Peyer's patch (tissue), 4 donors: ENCODE results near the gene C1orf210. TPM values are rescaled to one million over a fixed set of nuclear protein-coding genes. Genes with fewer than 3 reads are reported as not detected.

ENCODE experiments used
- DNase-seq, 3 donors: peaks; one replicate each; pipeline ENCODE4 v3.0.0-alpha.2; 2017 to 2019
- H3K27ac ChIP-seq, 4 donors: fragments of 200-600 bp; sonication (generic); one replicate each; pipeline ENCODE4 v1.5.1; 2016 to 2019
- H3K27me3 ChIP-seq, 2 donors: fragments of 200-600 bp; sonication (generic); one replicate each; pipeline ENCODE4 v1.5.1; 2019
- H3K36me3 ChIP-seq, 3 donors: fragments of 200-600 bp; sonication (generic); one replicate each; pipeline ENCODE4 v1.5.1; 2016 to 2019
- H3K4me1 ChIP-seq, 4 donors: fragments of 200-600 bp; sonication (generic); one replicate each; pipeline ENCODE4 v1.5.1; 2016 to 2019
- H3K4me3 ChIP-seq, 4 donors: fragments of 200-600 bp; sonication (generic); 1 replicate in 3 of 4; 2 replicates in 1 of 4; pipeline ENCODE4 v1.5.1; 2016 to 2019; ENCODE audit warnings: mild to moderate bottlenecking in 1 of 4
- H3K9me3 ChIP-seq, 4 donors: fragments of 200-600 bp; sonication (generic); one replicate each; pipeline ENCODE4 v1.5.1; 2016 to 2019; ENCODE audit warnings: mild to moderate bottlenecking in 1 of 4
- CTCF ChIP-seq, 6 experiments: fragments of 450-650 bp in 4 of 6; fragments of 200-600 bp in 2 of 6; sonication (generic) in 1 of 6; IDR thresholded peaks; one replicate each; pipeline ENCODE4 v1.5.1; 2017 to 2019; ENCODE audit warnings: antibody characterized with exemption in 6 of 6, mild to moderate bottlenecking in 3 of 6, moderate library complexity in 1 of 6
- POLR2A ChIP-seq, 2 donors: fragments of 450-650 bp; IDR thresholded peaks; one replicate each; pipeline ENCODE4 v1.5.1; 2017; ENCODE audit warnings: antibody characterized with exemption in 2 of 2, mild to moderate bottlenecking in 2 of 2, moderate library complexity in 2 of 2
- total RNA-seq, 4 donors: library from RNA; depleted of rRNA; stranded (reverse); fragments of >200 nt; gene quantifications; one replicate each; pipeline ENCODE4 v1.1.0, GENCODE V29; 2016

C1orf210 gene
- total RNA-seq, 4 donors from 2014 or later, result 4.1 to 80.9 (median 74.4) TPM

- no peak for TF ChIP-seq POLR2A (IDR thresholded peaks at IDR 0.05)
- TF ChIP-seq CTCF (IDR thresholded peaks at IDR 0.05), result no peak
Observed at GRCh38 chr1:43305461-43305860, 20.1 kb upstream of the C1orf210 start.

GRCh38 chr1:43304771-43305300, 19.5 kb upstream of the C1orf210 start:
- Histone ChIP-seq H3K27ac (no peak overlapping the region), H3K36me3 (no peaks in the 10 kb centered on the region), H3K9me3 (no peaks in the 10 kb centered on the region), H3K4me3 (no peak overlapping the region), H3K27me3 (no peaks in the 10 kb centered on the region), H3K4me1 (peaks cover 0 to 20% (median 4%) of the 10 kb centered on the region in 4 donors)
- TF ChIP-seq CTCF (IDR thresholded peaks at IDR 0.05), result no peak
- TF ChIP-seq POLR2A (IDR thresholded peaks at IDR 0.05), result no peak
- peak in 1 of 3 donors; percentile 35 for DNase-seq

More at GRCh38 chr1:43305461-43305860, 20.1 kb upstream of the C1orf210 start:
- Histone ChIP-seq H3K4me1 (peaks cover 0 to 20% (median 4%) of the 10 kb centered on the region in 4 donors), H3K27ac (no peak overlapping the region), H3K27me3 (no peaks in the 10 kb centered on the region), H3K36me3 (no peaks in the 10 kb centered on the region), H3K9me3 (no peaks in the 10 kb centered on the region), H3K4me3 (no peak overlapping the region)
- peak in 1 of 3 donors; percentile 22 for DNase-seq

GRCh38 chr1:43304314-43304681, 18.9 kb upstream of the C1orf210 start:
- TF ChIP-seq POLR2A (IDR thresholded peaks at IDR 0.05) (no peak), CTCF (IDR thresholded peaks at IDR 0.05) (no peak)
- peak in 1 of 3 donors; percentile 32 for DNase-seq
- H3K27me3 ChIP-seq, result no peaks in the 10 kb centered on the region
- peaks cover 0 to 20% (median 4%) of the 10 kb centered on the region in 4 donors for H3K4me1 ChIP-seq
- H3K4me3 ChIP-seq, result no peak overlapping the region
- no peaks in the 10 kb centered on the region for H3K9me3 ChIP-seq
- no peak overlapping the region for H3K27ac ChIP-seq
- H3K36me3 ChIP-seq, result no peaks in the 10 kb centered on the region

GRCh38 chr1:43303471-43304313, 18.3 kb upstream of the C1orf210 start:
- Histone ChIP-seq H3K9me3 (no peaks in the 10 kb centered on the region), H3K4me3 (no peak overlapping the region), H3K27ac (peak overlapping the region in 3 of 4 donors; percentile 27 to 75 (median 36)), H3K36me3 (no peaks in the 10 kb centered on the region), H3K4me1 (peaks cover 0 to 20% (median 4%) of the 10 kb centered on the region in 4 donors), H3K27me3 (no peaks in the 10 kb centered on the region)
- TF ChIP-seq CTCF (IDR thresholded peaks at IDR 0.05) (no peak), POLR2A (IDR thresholded peaks at IDR 0.05) (no peak)
- peak in 1 of 3 donors; percentile 39 for DNase-seq

GRCh38 chr1:43302721-43303470, 17.5 kb upstream of the C1orf210 start:
- DNase-seq, result peak in 2 of 3 donors; percentile 66 to 85
- Histone ChIP-seq H3K4me1 (peaks cover 0 to 20% (median 4%) of the 10 kb centered on the region in 4 donors), H3K27me3 (no peaks in the 10 kb centered on the region), H3K36me3 (no peaks in the 10 kb centered on the region), H3K9me3 (no peaks in the 10 kb centered on the region), H3K4me3 (no peak overlapping the region), H3K27ac (peak overlapping the region in 3 of 4 donors; percentile 30 to 75 (median 36))
- no peak for TF ChIP-seq POLR2A (IDR thresholded peaks at IDR 0.05)
- TF ChIP-seq CTCF (IDR thresholded peaks at IDR 0.05), result no peak
